Hepatocyte (in vitro differentiated cells): ENCODE results near the gene FBLN2. TPM values are rescaled to one million over a fixed set of nuclear protein-coding genes. Genes with fewer than 3 reads are reported as not detected.
"Not testable (repeated sequence)": the region's sequence is repeated elsewhere in the genome, so short reads cannot be mapped to it uniquely, and the experiment has no call there.

Experiments
- DNase-seq: peaks from one replicate; pipeline ENCODE4 v3.0.0-alpha.2; 2016; ENCODE audit warnings: low spot score
- H2AFZ ChIP-seq: fragments of 200-600 bp; sonication (generic); 2 replicates; pipeline ENCODE4 v1.6.0; 2016; ENCODE audit warnings: antibody characterized with exemption, mild to moderate bottlenecking
- H3K27ac ChIP-seq: fragments of 200-600 bp; sonication (generic); 2 replicates; pipeline ENCODE4 v1.5.1; 2016; ENCODE audit warnings: mild to moderate bottlenecking
- H3K27me3 ChIP-seq: fragments of 200-600 bp; sonication (generic); 2 replicates; pipeline ENCODE4 v1.6.1; 2016
- H3K36me3 ChIP-seq: fragments of 200-600 bp; sonication (generic); replicated peaks from 2 replicates; pipeline ENCODE4 v1.5.1; 2016; ENCODE audit warnings: low read depth; ENCODE audit not compliant: insufficient read depth
- H3K4me1 ChIP-seq: fragments of 200-600 bp; sonication (generic); 2 replicates; pipeline ENCODE4 v1.5.1; 2016; ENCODE audit warnings: mild to moderate bottlenecking, moderate library complexity; ENCODE audit not compliant: insufficient read depth
- H3K4me2 ChIP-seq: fragments of 200-600 bp; sonication (generic); 2 replicates; pipeline ENCODE4 v1.6.0; 2016
- H3K4me3 ChIP-seq: fragments of 200-600 bp; sonication (generic); 2 replicates; pipeline ENCODE4 v1.5.1; 2016; ENCODE audit warnings: mild to moderate bottlenecking
- H3K79me2 ChIP-seq: fragments of 200-600 bp; sonication (generic); 2 replicates; pipeline ENCODE4 v1.6.0; 2017; ENCODE audit warnings: mild to moderate bottlenecking
- H3K9me2 ChIP-seq: fragments of 200-600 bp; sonication (generic); replicated peaks from 2 replicates; pipeline ENCODE4 v1.6.0; 2017; ENCODE audit warnings: mild to moderate bottlenecking; ENCODE audit not compliant: insufficient read depth
- H3K9me3 ChIP-seq: fragments of 200-600 bp; sonication (generic); 2 replicates; pipeline ENCODE4 v1.5.1; 2016; ENCODE audit warnings: low read depth, mild to moderate bottlenecking
- H4K20me1 ChIP-seq: fragments of 200-600 bp; sonication (generic); 2 replicates; pipeline ENCODE4 v1.6.0; 2016; ENCODE audit warnings: mild to moderate bottlenecking; ENCODE audit not compliant: insufficient read depth, poor library complexity, severe bottlenecking
- EZH2 ChIP-seq: fragments of 200-600 bp; sonication (generic); IDR thresholded peaks from 2 replicates; pipeline ENCODE4 v1.6.1; 2016; ENCODE audit warnings: antibody characterized with exemption, mild to moderate bottlenecking, borderline replicate concordance
- EZH2phosphoT487 ChIP-seq: fragments of 200-600 bp; sonication (generic); IDR thresholded peaks from one replicate; pipeline ENCODE4 v1.6.1; 2018; ENCODE audit warnings: antibody characterized with exemption, mild to moderate bottlenecking, low read depth, moderate library complexity; ENCODE audit not compliant: unreplicated experiment, severe bottlenecking
- WGBS: methylation state at CpG from one replicate; pipeline ENCODE4 v1.1.6; 2016; ENCODE audit warnings: low lambda C conversion rate; ENCODE audit errors: missing lambda C conversion rate; 5-methylcytosine and 5-hydroxymethylcytosine counted together
- polyA plus RNA-seq: library from polyadenylated mRNA; unstranded; fragments of >200 nt; fragmentation: Nextera tagmentation; extraction: Ambion mirVana; gene quantifications from 2 replicates; pipeline ENCODE4 v1.2.1, GENCODE V29; 2016
- total RNA-seq: library from RNA; depleted of rRNA; stranded (reverse); fragments of >200 nt; gene quantifications from 2 replicates; pipeline ENCODE4 v1.2.3, GENCODE V29; 2014
- TF ChIP-seq, protein P1 (sequence below): fragments of 200-600 bp; sonication (generic); IDR thresholded peaks from 2 replicates; pipeline ENCODE4 v1.5.1; 2016; ENCODE audit warnings: antibody characterized with exemption, mild to moderate bottlenecking; ENCODE audit not compliant: poor library complexity

FBLN2 gene
- total and polyA plus RNA-seq, 2 experiments from 2014 or later, result 75.8 to 76.2 TPM

DNA sequence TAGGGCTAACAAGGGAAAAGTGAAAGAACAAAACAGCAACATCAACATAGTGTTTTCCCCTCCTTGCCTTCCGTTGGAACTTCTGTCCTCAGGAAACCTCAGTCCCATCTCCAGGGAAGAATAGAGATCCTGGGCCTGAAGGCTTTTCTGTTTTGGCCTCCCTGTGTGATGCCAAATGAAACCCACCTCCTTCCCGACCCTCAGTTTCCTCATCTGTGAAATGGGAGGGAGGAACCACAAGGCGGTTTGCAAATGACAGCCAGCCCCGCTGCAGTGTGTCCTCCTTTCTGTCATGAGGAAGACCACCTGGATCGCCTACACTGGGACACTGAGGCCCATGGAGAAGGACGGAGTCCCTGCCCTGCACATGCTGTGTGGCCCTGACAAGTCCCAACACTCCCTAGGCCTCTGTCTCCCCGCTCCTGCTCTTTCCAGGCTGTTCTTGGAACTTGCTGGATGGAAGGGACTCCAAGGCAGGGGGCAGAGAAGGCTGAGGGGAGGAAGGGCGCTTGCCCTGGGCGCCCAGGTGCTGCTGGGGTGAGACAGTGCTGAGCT is 28.5 kb upstream of the FBLN2 start:
- no peaks in the 10 kb centered on the region for H3K9me3 ChIP-seq
- no peaks in the 10 kb centered on the region for H3K27me3 ChIP-seq
- H3K9me2 ChIP-seq, result no peaks in the 10 kb centered on the region
- H3K4me3 ChIP-seq, result no peak overlapping the region
- H3K79me2 ChIP-seq, result no peaks in the 10 kb centered on the region
- peaks cover 8% of the 10 kb centered on the region for H3K4me1 ChIP-seq
- no peak overlapping the region for H2AFZ ChIP-seq
- WGBS, result 95% methylated on average over 8 of the region's 9 CpGs
- H3K4me2 ChIP-seq, result no peak overlapping the region
- no peak overlapping the region for H3K27ac ChIP-seq
- H4K20me1 ChIP-seq, result no peaks in the 10 kb centered on the region
- TF ChIP-seq EZH2phosphoT487, result no peak
- TF ChIP-seq, protein P1, sequence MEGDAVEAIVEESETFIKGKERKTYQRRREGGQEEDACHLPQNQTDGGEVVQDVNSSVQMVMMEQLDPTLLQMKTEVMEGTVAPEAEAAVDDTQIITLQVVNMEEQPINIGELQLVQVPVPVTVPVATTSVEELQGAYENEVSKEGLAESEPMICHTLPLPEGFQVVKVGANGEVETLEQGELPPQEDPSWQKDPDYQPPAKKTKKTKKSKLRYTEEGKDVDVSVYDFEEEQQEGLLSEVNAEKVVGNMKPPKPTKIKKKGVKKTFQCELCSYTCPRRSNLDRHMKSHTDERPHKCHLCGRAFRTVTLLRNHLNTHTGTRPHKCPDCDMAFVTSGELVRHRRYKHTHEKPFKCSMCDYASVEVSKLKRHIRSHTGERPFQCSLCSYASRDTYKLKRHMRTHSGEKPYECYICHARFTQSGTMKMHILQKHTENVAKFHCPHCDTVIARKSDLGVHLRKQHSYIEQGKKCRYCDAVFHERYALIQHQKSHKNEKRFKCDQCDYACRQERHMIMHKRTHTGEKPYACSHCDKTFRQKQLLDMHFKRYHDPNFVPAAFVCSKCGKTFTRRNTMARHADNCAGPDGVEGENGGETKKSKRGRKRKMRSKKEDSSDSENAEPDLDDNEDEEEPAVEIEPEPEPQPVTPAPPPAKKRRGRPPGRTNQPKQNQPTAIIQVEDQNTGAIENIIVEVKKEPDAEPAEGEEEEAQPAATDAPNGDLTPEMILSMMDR, result no peak
- no peak for TF ChIP-seq EZH2
- no peak for DNase-seq
- H3K36me3 ChIP-seq, result no peaks in the 10 kb centered on the region

DNA sequence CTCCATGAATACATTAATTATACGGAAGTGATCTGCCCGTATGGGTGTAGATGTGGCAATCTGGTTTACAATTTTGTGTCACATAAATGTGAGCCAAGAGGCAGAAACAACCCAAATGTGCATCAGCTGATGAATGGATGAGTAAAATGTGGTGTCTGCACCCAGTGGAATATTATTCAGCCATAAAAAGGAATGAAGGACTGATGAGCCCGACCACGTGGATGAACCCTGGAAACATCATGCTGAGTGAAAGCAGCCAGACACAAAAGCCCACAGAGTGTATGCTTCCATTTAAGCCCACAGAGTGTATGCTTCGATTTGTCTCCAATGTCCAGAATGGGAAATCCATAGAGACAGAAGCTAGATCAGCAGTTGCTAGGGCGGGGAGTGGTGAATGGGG is 27.6 kb upstream of the FBLN2 start:
- Histone ChIP-seq H2AFZ (no peak overlapping the region), H3K36me3 (no peaks in the 10 kb centered on the region), H3K9me3 (no peaks in the 10 kb centered on the region), H3K9me2 (no peaks in the 10 kb centered on the region), H3K4me2 (no peak overlapping the region), H3K27me3 (no peaks in the 10 kb centered on the region), H3K4me1 (peaks cover 13% of the 10 kb centered on the region), H3K4me3 (no peak overlapping the region), H4K20me1 (no peaks in the 10 kb centered on the region), H3K79me2 (no peaks in the 10 kb centered on the region), H3K27ac (no peak overlapping the region)
- 62% methylated on average over 6 of the region's 6 CpGs for WGBS
- no peak for DNase-seq
- TF ChIP-seq, protein P1, result no peak
- TF ChIP-seq EZH2 (no peak), EZH2phosphoT487 (no peak)

DNA sequence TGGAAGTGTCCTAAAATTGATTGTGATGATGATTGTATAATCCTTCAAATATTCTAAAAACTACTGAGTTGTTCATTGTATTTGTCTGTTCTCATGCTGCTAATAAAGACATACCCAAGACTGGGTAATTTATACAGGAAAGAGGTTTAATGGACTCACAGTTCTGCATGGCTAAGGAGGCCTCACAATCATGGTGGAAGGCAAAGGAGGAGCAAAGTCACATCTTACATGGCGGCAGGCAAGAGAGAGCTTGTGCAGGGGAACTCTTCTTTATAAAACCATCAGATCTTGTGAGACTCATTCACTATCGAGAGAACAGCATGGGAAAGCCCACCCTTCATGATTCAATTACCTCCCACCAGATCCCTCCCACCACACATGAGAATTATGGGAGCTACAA is 27.2 kb upstream of the FBLN2 start:
- not testable (repeated sequence) for H3K9me3 ChIP-seq, H3K27me3 ChIP-seq, H3K79me2 ChIP-seq, H3K4me3 ChIP-seq, H3K36me3 ChIP-seq, H2AFZ ChIP-seq, H4K20me1 ChIP-seq, H3K9me2 ChIP-seq, DNase-seq, H3K27ac ChIP-seq, H3K4me2 ChIP-seq
- peaks cover 13% of the 10 kb centered on the region for H3K4me1 ChIP-seq
- WGBS, result 98% methylated on average over 2 of the region's 2 CpGs

DNA sequence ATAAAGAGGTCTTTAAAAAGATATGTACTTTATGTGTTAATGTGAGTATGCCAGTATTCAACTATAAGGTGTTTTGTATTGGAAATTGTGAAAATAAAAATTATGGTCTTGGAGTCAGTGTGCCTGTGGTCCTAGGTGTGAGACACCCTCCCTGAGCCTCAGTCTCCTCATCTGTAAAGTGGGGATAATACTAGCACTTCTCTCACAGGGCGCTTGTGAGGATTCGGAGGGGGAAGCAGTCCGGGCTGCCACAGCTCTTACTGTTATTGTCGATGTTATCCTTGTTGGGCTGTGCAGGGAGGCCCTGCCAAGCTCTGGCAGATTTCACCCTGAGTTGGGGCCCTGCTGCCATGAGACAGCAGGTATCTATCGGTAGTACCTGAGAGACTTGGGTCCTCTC is 26.7 kb upstream of the FBLN2 start:
- Histone ChIP-seq H3K9me2 (no peaks in the 10 kb centered on the region), H3K79me2 (no peaks in the 10 kb centered on the region), H2AFZ (no peak overlapping the region), H3K4me2 (no peak overlapping the region), H3K27me3 (no peaks in the 10 kb centered on the region), H3K36me3 (no peaks in the 10 kb centered on the region), H3K27ac (no peak overlapping the region), H4K20me1 (no peaks in the 10 kb centered on the region), H3K9me3 (no peaks in the 10 kb centered on the region), H3K4me1 (peaks cover 13% of the 10 kb centered on the region), H3K4me3 (no peak overlapping the region)
- TF ChIP-seq EZH2phosphoT487 (no peak), EZH2 (no peak)
- TF ChIP-seq, protein P1, result no peak
- 95% methylated on average over 5 of the region's 5 CpGs for WGBS
- DNase-seq, result no peak
